Bone marrow (tissue), 2 donors: ENCODE data around the gene CAV2.

Experiments used
- DNase-seq, 2 donors: peaks; one replicate each; lab custom pipeline; 2025; lab: John Stamatoyannopoulos, UW

CAV2 gene

DNA sequence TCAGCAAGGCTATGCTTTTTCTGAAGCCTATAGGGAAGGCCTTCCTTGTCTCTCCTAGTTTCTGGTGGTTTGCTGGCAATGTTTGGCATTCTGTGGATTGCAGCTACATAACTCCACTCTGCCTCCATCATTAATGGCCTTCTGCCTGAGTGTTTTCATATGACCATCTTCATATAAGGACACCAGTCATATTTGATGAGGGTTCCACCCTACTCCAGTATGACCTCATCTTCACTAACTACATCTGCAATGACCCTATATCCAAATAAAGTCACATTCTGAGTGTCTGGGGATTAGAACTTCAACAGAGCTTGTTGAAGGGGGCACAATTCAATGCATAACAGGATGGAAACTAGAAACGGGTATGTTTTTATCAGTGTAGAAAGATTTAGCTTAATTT, 47.4 kb downstream of the CAV2 start:
- DNase-seq, result no peak

DNA sequence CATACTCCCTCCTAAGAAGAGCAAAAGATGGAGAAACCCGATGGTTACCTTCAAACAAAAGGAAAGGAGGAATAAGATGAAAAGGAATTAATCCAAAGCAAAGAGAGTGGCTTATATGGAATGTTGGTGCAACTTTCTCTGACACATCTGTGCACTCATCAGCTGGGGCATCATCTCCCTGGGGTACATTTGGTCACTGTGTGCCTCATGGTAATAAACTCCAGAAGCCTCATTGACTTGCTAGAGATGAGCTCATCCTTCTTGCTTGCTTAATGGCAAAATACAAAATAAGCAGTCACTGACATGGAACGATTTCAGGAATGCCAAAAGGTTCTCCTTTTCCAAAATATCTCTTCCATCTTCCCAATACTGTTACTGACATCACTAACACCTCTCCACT, 47.8 kb downstream of the CAV2 start:
- DNase-seq, result no peak

- no peak for DNase-seq
Observed at GRCh38 chr7:116548506-116548905, 49.0 kb downstream of the CAV2 start.

- DNase-seq, result no peak
Observed at GRCh38 chr7:116549370-116549769, 49.8 kb downstream of the CAV2 start.

- DNase-seq, result no peak
Observed at GRCh38 chr7:116551692-116552091, 52.2 kb downstream of the CAV2 start.

GRCh38 chr7:116552602-116553001, 53.1 kb downstream of the CAV2 start:
- DNase-seq, result no peak

DNA sequence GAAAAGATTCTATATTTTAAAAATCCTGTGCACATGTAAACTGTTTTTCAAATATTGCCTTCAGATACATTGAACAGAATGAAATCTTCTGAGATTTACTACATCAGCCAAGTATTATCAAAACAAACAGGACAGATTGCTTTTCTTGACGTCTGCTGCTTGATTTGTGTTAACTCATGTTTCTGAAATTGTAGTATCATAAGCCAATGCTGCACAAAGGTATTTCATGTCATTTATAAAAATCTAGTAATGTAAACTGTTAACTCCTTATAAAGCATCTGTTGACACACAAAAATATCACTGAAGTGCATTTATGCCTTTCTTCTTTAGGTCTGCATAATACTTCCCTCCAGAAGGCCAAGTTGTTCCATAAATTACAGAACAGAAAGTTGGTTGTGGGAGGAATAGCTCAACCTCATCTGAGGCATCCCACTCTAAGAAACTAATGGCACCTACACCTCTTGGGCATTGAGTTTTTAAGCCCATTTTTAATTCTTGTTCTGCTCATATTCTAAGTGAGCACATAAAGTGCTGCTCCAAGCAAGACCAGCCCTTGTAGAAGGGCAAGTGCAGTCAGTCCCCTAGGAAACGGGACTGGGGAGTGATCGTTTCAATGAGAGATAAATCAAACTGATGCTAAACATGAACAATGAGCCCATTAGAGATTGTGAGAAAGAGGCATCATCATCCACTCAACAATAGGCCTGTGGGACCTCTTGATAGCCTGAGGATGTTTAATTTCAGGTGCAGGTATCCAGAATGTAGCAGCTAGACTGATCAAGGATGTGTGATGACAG, 53.8 kb downstream of the CAV2 start:
- no peak for DNase-seq

- no peak for DNase-seq
Observed at GRCh38 chr7:116554436-116554835, 54.9 kb downstream of the CAV2 start.

- no peak for DNase-seq
Observed at GRCh38 chr7:116554911-116555310, 55.4 kb downstream of the CAV2 start.

- DNase-seq, result no peak
Observed at GRCh38 chr7:116557066-116557585, 57.6 kb downstream of the CAV2 start.

DNA sequence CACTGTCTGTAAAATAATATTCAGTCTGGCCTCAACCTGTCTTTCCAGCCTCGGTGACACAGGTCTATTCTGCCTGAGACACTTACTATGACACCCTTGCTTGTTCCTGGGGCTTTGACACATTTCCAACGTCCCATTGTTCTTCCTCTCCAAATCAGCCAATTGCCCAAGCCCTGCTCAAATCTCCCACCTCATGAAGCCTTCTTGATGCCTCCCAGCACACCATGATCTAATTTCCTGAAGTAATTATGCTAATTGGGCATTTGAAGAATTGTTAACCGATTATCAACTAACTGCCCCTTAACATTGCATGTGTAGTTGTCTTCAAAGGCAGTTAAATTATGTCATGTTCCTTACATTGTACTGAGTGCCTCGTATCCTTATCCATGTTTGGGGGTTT, 58.4 kb downstream of the CAV2 start:
- no peak for DNase-seq
